ENCODE data around the gene KRTAP10-1.

GRCh38 chr21:44492567-44493385 is 47.2 kb downstream of the KRTAP10-1 start:
- TF ChIP-seq POLR2A (IDR thresholded peaks at IDR 0.05): no peak
- no peak for TF ChIP-seq POLR2AphosphoS5 (IDR thresholded peaks at IDR 0.05)
